Activated CD4-positive, alpha-beta T cell treated with anti-CD3 and anti-CD28 coated beads, Interleukin-2, amount 10 ng/mL, durations not matched to agents 7 days and 5 days (primary cell): ENCODE measurements around the gene LAT. TPM values are rescaled to one million over a fixed set of nuclear protein-coding genes. Genes with fewer than 3 reads are reported as not detected.
"Not testable (repeated sequence)": the region's sequence is repeated elsewhere in the genome, so short reads cannot be mapped to it uniquely, and the experiment has no call there.

Experiments
- CTCF ChIA-PET: fragments of 350-600 bp; sonication (Branson Sonifier 250); formaldehyde crosslinking; loops from one replicate; lab custom pipeline; 2021; ENCODE audit warnings: antibody characterized with exemption; lab: Charles Lee
- POLR2A ChIA-PET: fragments of 350-600 bp; sonication (Branson Sonifier 250); formaldehyde crosslinking; loops from one replicate; lab custom pipeline; 2021; ENCODE audit warnings: antibody characterized with exemption; lab: Charles Lee
- DNase-seq: peaks from one replicate; pipeline ENCODE4 v3.0.0-alpha.2; 2020
- H3K27ac Mint-ChIP-seq: one replicate; pipeline ENCODE4 v1.8.0; 2021; ENCODE audit warnings: mild to moderate bottlenecking, moderate library complexity, mixed read lengths
- H3K27me3 Mint-ChIP-seq: one replicate; pipeline ENCODE4 v1.8.0; 2021; ENCODE audit warnings: mixed read lengths
- H3K36me3 Mint-ChIP-seq: one replicate; pipeline ENCODE4 v1.8.0; 2021; ENCODE audit warnings: low read depth, mixed read lengths
- H3K4me1 Mint-ChIP-seq: one replicate; pipeline ENCODE4 v1.8.0; 2021; ENCODE audit warnings: mixed read lengths
- H3K4me3 Mint-ChIP-seq: one replicate; pipeline ENCODE4 v1.8.0; 2021; ENCODE audit warnings: mild to moderate bottlenecking, moderate library complexity, mixed read lengths
- H3K9me3 Mint-ChIP-seq: one replicate; pipeline ENCODE4 v1.8.0; 2021; ENCODE audit warnings: mixed read lengths
- total RNA-seq, 2 experiments: library from RNA; stranded (reverse); gene quantifications; one replicate each; pipeline ENCODE4 v1.2.3, GENCODE V29; 2021

Gene LAT
- total RNA-seq, 2 experiments from 2014 or later, result 365 to 379 TPM

DNA sequence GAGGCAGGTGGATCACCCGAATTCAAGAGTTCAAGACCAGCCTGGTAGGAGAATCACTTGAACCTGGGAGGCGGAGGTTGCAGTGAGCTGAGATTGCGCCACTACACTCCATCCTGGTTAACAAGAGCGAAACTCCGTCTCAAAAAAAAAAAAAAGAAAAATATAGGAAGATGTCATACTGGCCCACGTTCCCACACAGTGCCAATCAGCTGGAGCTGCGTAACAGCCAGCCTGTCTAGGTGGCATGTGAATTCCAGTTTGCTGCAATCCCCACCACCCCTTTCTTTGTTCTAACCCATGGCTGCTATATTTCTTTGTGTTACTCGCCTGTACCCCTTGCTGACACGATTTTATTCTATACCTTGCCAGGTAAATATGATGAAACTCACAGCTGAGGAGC lies 26.6 kb upstream of the LAT start:
- DNase-seq, result no peak
- H3K9me3 Mint-ChIP-seq, result no peaks in the 10 kb centered on the region
- peaks cover 65% of the 10 kb centered on the region for H3K36me3 Mint-ChIP-seq
- H3K4me3 Mint-ChIP-seq, result no peak overlapping the region
- no peak overlapping the region for H3K27ac Mint-ChIP-seq
- CTCF ChIA-PET, result no interaction called here
- POLR2A ChIA-PET, result no interaction called here
- peaks cover 12% of the 10 kb centered on the region for H3K4me1 Mint-ChIP-seq
- H3K27me3 Mint-ChIP-seq, result no peaks in the 10 kb centered on the region

GRCh38 chr16:28958836-28959235 lies 26.0 kb upstream of the LAT start:
- ChIA-PET CTCF (interaction anchor here (0.9 kb wide), 1 partner anchor 112 kb away, joined by 3 read pairs; the partner anchor contains the start of gene TUFM), POLR2A (no interaction called here)
- Mint-ChIP-seq H3K36me3 (peaks cover 62% of the 10 kb centered on the region), H3K4me1 (peaks cover 9% of the 10 kb centered on the region), H3K27me3 (no peaks in the 10 kb centered on the region), H3K9me3 (no peaks in the 10 kb centered on the region), H3K4me3 (no peak overlapping the region), H3K27ac (no peak overlapping the region)
- no peak for DNase-seq

DNA sequence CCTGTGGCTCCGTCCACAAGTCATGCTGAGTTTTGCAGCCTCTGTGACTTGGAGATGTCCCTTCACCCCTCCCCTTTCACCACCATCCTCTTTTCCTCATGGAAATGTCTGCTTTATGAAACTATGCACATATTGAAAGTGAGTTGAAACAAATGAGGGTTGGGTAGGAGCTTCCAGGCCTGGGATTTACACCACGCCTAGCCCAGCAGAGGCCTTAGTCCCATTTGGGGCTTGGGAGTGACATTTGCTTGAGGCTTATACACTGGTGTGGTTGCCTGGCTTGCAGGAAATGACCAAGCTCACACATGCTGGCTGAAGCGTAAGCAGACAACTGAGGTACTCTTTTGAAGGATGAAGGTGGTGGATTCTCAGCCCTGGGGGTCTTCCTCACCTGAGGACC lies 20.8 kb upstream of the LAT start:
- Mint-ChIP-seq H3K27me3 (no peaks in the 10 kb centered on the region), H3K27ac (no peak overlapping the region), H3K36me3 (peaks cover 45% of the 10 kb centered on the region), H3K9me3 (no peaks in the 10 kb centered on the region), H3K4me1 (peaks cover 2% of the 10 kb centered on the region), H3K4me3 (no peak overlapping the region)
- ChIA-PET CTCF (interaction anchor here (0.6 kb wide), 1 partner anchor 1076 kb away, joined by 3 read pairs; no protein-coding TSS in a partner anchor), POLR2A (interaction anchor here (0.8 kb wide), 1 partner anchor 10 kb away, joined by 3 read pairs; no protein-coding TSS in a partner anchor)
- DNase-seq, result no peak

DNA sequence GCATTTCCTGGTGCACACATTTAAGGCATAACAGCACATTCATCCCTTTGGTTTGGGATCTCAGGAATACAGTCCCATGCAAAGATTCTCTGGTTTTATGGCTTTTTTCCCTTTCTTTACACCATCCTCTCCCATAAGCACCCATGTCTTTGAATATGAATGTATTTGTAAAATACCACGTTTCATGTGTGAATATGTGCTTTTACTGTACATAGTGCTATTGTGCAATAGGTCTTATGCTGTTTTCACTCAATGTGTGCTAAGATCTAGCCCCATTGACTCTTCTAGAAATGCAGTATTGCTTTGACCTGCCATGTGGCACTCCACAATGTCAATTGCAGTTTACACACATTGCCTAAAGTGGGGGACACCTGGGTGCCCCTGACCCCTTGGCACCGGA lies 20.4 kb upstream of the LAT start:
- H3K9me3 Mint-ChIP-seq, result no peaks in the 10 kb centered on the region
- POLR2A ChIA-PET, result no interaction called here
- H3K36me3 Mint-ChIP-seq, result peaks cover 40% of the 10 kb centered on the region
- no peaks in the 10 kb centered on the region for H3K27me3 Mint-ChIP-seq
- no peak overlapping the region for H3K27ac Mint-ChIP-seq
- no peak overlapping the region for H3K4me3 Mint-ChIP-seq
- peaks cover 2% of the 10 kb centered on the region for H3K4me1 Mint-ChIP-seq
- DNase-seq, result no peak
- CTCF ChIA-PET, result no interaction called here

- POLR2A ChIA-PET, result interaction anchor here (0.5 kb wide), 1 partner anchor 129 kb away, joined by 4 read pairs; no protein-coding TSS in a partner anchor
- H3K9me3 Mint-ChIP-seq, result no peaks in the 10 kb centered on the region
- H3K36me3 Mint-ChIP-seq, result peaks cover 25% of the 10 kb centered on the region
- CTCF ChIA-PET, result interaction anchor here (0.6 kb wide), 2 partner anchors 39 to 53 kb away, joined by 3 read pairs; no protein-coding TSS in a partner anchor
- no peak overlapping the region for H3K27ac Mint-ChIP-seq
- no peak overlapping the region for H3K4me3 Mint-ChIP-seq
- DNase-seq, result no peak
- no peaks in the 10 kb centered on the region for H3K27me3 Mint-ChIP-seq
- H3K4me1 Mint-ChIP-seq, result peaks cover 2% of the 10 kb centered on the region
Measured at GRCh38 chr16:28967156-28967555, 17.7 kb upstream of the LAT start.

- DNase-seq, H3K27me3 Mint-ChIP-seq, H3K4me3 Mint-ChIP-seq, POLR2A ChIA-PET, H3K27ac Mint-ChIP-seq, H3K36me3 Mint-ChIP-seq, H3K9me3 Mint-ChIP-seq: not testable (repeated sequence)
- CTCF ChIA-PET, result interaction anchor here (0.7 to 2.5 kb wide), 2 partner anchors 8 to 12 kb away, joined by 5 to 6 read pairs; no protein-coding TSS in a partner anchor
- peaks cover 12% of the 10 kb centered on the region for H3K4me1 Mint-ChIP-seq
Measured at GRCh38 chr16:28969696-28970095, 15.2 kb upstream of the LAT start.

- H3K27me3 Mint-ChIP-seq, result no peaks in the 10 kb centered on the region
- peak overlapping the region; percentile 95 for H3K27ac Mint-ChIP-seq
- H3K9me3 Mint-ChIP-seq, result no peaks in the 10 kb centered on the region
- DNase-seq, result no peak
- ChIA-PET CTCF (interaction anchor here (0.7 to 1.9 kb wide), 11 partner anchors 13 to 138 kb away, joined by 3 to 6 read pairs (median 4); no protein-coding TSS in a partner anchor), POLR2A (interaction anchor here (0.5 kb wide), 1 partner anchor 10 kb away, joined by 3 read pairs; no protein-coding TSS in a partner anchor)
- peak overlapping the region; percentile 99 for H3K4me3 Mint-ChIP-seq
- peaks cover 39% of the 10 kb centered on the region for H3K4me1 Mint-ChIP-seq
- peaks cover 11% of the 10 kb centered on the region for H3K36me3 Mint-ChIP-seq
Measured at GRCh38 chr16:28974007-28974436, 10.8 kb upstream of the LAT start.

DNA sequence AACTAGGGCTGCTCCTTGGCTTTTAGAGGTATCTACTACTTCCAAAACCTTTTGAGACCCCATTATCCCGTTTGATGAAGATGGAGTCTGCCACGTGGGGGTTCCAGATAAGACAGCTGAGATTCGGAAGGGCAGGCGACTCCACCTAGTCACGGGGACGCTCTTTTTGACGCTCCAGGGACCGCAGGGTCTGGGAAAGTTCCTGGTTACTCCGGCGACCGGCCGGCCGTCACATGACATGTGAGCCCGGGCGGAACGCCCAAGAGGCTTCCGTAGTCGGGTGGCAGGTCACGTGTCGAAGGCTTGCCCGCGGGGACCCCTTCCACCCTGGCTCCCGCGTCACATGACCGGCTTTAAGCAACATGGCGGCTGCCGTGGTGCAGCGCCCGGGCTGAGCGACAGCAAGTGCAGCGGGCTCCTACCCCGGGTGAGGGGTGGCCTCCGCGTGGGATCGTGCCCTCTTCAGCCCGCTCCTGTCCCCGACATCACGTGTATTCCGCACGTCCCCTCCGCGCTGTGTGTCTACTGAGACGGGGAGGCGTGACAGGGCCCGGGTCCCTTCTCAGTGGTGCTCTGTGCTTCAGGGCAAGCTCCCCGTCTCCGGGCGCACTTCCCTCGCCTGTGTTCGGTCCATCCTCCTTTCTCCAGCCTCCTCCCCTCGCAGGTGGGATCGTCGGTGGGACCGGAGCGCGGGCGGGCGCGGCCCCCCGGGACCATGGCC lies 10.3 kb upstream of the LAT start, which contains the start of gene SPNS1:
Gene SPNS1 (plus strand): TSS at position 342 of the 721 bp plus-strand sequence. CDS start 374 bp downstream, at position 716.
- peak; percentile 95 for DNase-seq
- no peaks in the 10 kb centered on the region for H3K27me3 Mint-ChIP-seq
- ChIA-PET CTCF (interaction anchor here (0.7 to 1.9 kb wide), 8 partner anchors 12 to 138 kb away, joined by 3 to 6 read pairs (median 4); no protein-coding TSS in a partner anchor), POLR2A (no interaction called here)
- H3K4me1 Mint-ChIP-seq, result peaks cover 39% of the 10 kb centered on the region
- H3K9me3 Mint-ChIP-seq, result no peaks in the 10 kb centered on the region
- H3K4me3 Mint-ChIP-seq, result peak within 1 kb of the TSS; percentile 99
- peaks cover 12% of the 10 kb centered on the region for H3K36me3 Mint-ChIP-seq
- peak within 1 kb of the TSS; percentile 95 for H3K27ac Mint-ChIP-seq

DNA sequence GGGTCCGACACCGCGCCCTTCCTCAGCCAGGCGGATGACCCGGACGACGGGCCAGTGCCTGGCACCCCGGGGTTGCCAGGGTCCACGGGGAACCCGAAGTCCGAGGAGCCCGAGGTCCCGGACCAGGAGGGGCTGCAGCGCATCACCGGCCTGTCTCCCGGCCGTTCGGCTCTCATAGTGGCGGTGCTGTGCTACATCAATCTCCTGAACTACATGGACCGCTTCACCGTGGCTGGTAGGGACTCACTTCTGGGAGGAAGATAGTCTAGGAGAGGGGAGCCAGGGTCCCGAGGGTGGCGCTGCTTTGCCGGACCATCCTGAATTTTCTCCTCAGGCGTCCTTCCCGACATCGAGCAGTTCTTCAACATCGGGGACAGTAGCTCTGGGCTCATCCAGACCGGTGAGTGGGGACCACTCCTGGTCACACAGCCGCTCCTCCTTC lies 9.7 kb upstream of the LAT start:
- CTCF ChIA-PET, result interaction anchor here (1.9 kb wide), 1 partner anchor 12 kb away, joined by 6 read pairs; no protein-coding TSS in a partner anchor
- H3K4me1 Mint-ChIP-seq, result peaks cover 39% of the 10 kb centered on the region
- H3K4me3 Mint-ChIP-seq, result peak overlapping the region; percentile 99
- H3K27ac Mint-ChIP-seq, result peak overlapping the region; percentile 81
- DNase-seq, result no peak
- peaks cover 13% of the 10 kb centered on the region for H3K36me3 Mint-ChIP-seq
- H3K9me3 Mint-ChIP-seq, result no peaks in the 10 kb centered on the region
- no peaks in the 10 kb centered on the region for H3K27me3 Mint-ChIP-seq
- POLR2A ChIA-PET, result no interaction called here

DNA sequence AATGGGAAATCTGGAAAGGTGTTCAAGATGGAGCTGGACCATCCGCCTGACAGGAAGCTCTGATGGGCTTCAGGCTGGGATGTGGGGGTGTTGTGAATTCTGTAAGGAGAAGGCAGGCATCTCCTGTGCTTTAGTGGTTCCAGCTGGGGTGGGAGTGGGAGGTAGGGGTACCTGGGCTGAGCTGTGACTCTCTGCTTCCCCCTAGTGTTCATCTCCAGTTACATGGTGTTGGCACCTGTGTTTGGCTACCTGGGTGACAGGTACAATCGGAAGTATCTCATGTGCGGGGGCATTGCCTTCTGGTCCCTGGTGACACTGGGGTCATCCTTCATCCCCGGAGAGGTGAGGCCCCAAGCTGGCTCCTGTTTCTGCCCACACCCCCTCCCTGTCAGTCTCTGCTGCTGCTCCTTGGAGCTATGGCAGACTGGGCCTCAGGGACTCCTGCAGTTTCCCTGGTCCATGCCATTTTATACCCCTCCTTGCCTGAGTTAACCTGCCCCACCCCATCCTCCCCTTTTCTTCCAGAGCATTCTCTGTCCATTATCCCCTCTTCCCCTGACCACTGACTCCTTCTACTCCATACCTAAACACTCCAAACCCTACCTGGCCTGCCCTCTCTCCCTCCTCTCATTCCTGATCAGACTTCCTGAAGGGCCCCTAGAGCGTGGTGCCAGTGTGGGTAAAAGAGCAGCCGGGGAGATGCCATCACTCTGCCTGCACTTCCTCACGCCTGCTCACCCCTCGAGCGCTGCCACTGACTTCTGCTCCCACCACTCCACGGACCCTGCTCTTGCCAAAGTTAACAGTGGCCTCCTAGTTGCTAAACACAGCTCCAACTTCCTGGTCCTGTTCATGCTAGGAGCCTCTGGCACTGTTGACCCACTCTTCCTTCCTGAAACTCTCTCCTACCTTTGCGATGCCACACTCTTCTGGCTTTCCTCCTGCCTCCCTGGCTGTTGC lies 6.9 kb upstream of the LAT start:
- H3K9me3 Mint-ChIP-seq, result peaks cover 5% of the 10 kb centered on the region
- DNase-seq, result peak; percentile 32
- CTCF ChIA-PET, result interaction anchor here (0.5 to 1.6 kb wide), 6 partner anchors 8 to 103 kb away, joined by 3 to 6 read pairs (median 4); no protein-coding TSS in a partner anchor
- peaks cover 36% of the 10 kb centered on the region for H3K36me3 Mint-ChIP-seq
- H3K27ac Mint-ChIP-seq, result no peak overlapping the region
- POLR2A ChIA-PET, result no interaction called here
- no peak overlapping the region for H3K4me3 Mint-ChIP-seq
- peaks cover 46% of the 10 kb centered on the region for H3K4me1 Mint-ChIP-seq
- H3K27me3 Mint-ChIP-seq, result no peaks in the 10 kb centered on the region

- Mint-ChIP-seq H3K4me1 (peaks cover 48% of the 10 kb centered on the region), H3K36me3 (peaks cover 53% of the 10 kb centered on the region)
- DNase-seq, H3K27me3 Mint-ChIP-seq, H3K27ac Mint-ChIP-seq, POLR2A ChIA-PET, H3K9me3 Mint-ChIP-seq, H3K4me3 Mint-ChIP-seq: not testable (repeated sequence)
- CTCF ChIA-PET, result interaction anchor here (1.2 to 1.4 kb wide), 2 partner anchors 18 to 44 kb away, joined by 3 read pairs; no protein-coding TSS in a partner anchor
Measured at GRCh38 chr16:28980330-28980729, 4.5 kb upstream of the LAT start.

- no peaks in the 10 kb centered on the region for H3K27me3 Mint-ChIP-seq
- H3K4me1 Mint-ChIP-seq, result peaks cover 42% of the 10 kb centered on the region
- CTCF ChIA-PET, result interaction anchor here (1.2 to 1.4 kb wide), 2 partner anchors 18 to 43 kb away, joined by 3 read pairs; no protein-coding TSS in a partner anchor
- no peak for DNase-seq
- peaks cover 56% of the 10 kb centered on the region for H3K36me3 Mint-ChIP-seq
- POLR2A ChIA-PET, result no interaction called here
- H3K27ac Mint-ChIP-seq, result no peak overlapping the region
- no peak overlapping the region for H3K4me3 Mint-ChIP-seq
- peaks cover 5% of the 10 kb centered on the region for H3K9me3 Mint-ChIP-seq
Measured at GRCh38 chr16:28980929-28981328, 3.9 kb upstream of the LAT start.
